ENCODE data around the gene XPC.
A peak's percentile ranks its signal among the peaks of the same experiment; 100 is the strongest.
"Not testable (repeated sequence)": the region's sequence is repeated elsewhere in the genome, so short reads cannot be mapped to it uniquely, and the experiment has no call there.

Gene XPC

GRCh38 chr3:14131134-14131533 is 47.3 kb downstream of the XPC start:
- DNase-seq: no peak

- no peak for DNase-seq
Observed at GRCh38 chr3:14130707-14131106, 47.7 kb downstream of the XPC start.

- no peak for DNase-seq
Observed at GRCh38 chr3:14130230-14130629, 48.2 kb downstream of the XPC start.

GRCh38 chr3:14129296-14129695 is 49.1 kb downstream of the XPC start:
- no peak for DNase-seq

- no peak for DNase-seq
Observed at GRCh38 chr3:14128724-14129123, 49.7 kb downstream of the XPC start.

GRCh38 chr3:14127516-14128161 is 50.8 kb downstream of the XPC start:
- no peak for DNase-seq

GRCh38 chr3:14126887-14127505 is 51.4 kb downstream of the XPC start:
- DNase-seq: no peak

- DNase-seq: no peak
Observed at GRCh38 chr3:14126017-14126886, 52.1 kb downstream of the XPC start.

GRCh38 chr3:14125193-14126016 is 53.0 kb downstream of the XPC start:
- peak; percentile 78 for DNase-seq

GRCh38 chr3:14124615-14125192 is 53.7 kb downstream of the XPC start, which contains the start of the genes CHCHD4 and TMEM43:
CHCHD4 (minus strand) TSS chr3:14124870; CDS start chr3:14124676, 194 bp downstream.
TMEM43 (plus strand) TSS chr3:14125052; CDS start chr3:14125194, 142 bp downstream.
- DNase-seq: peak; percentile 98

GRCh38 chr3:14124223-14124614 is 54.2 kb downstream of the XPC start:
- DNase-seq: peak; percentile 80

GRCh38 chr3:14123308-14124222 is 54.8 kb downstream of the XPC start:
- no peak for DNase-seq

GRCh38 chr3:14122301-14122700 is 56.1 kb downstream of the XPC start:
- DNase-seq: no peak

- no peak for DNase-seq
Observed at GRCh38 chr3:14121859-14122258, 56.5 kb downstream of the XPC start.

- not testable (repeated sequence) for DNase-seq
Observed at GRCh38 chr3:14120921-14121448, 57.4 kb downstream of the XPC start.

GRCh38 chr3:14120111-14120920 is 58.1 kb downstream of the XPC start:
- no peak for DNase-seq

GRCh38 chr3:14119651-14120050 is 58.8 kb downstream of the XPC start:
- DNase-seq: no peak

GRCh38 chr3:14118400-14119381 is 59.7 kb downstream of the XPC start:
- no peak for DNase-seq

All from stimulated activated CD4-positive, alpha-beta T cell treated with anti-CD3 and anti-CD28 coated beads, Interleukin-15, amount 100 ng/mL, for 24 hours (primary cell).